HepG2 (cell line): ENCODE data around the gene MED13L. TPM values are rescaled to one million over a fixed set of nuclear protein-coding genes. Genes with fewer than 3 reads are reported as not detected.

Experiments used
- ATAC-seq: fragments of 200-7000 bp; cut with Tn5 transposase; 3 replicates; pipeline ENCODE4 v1.9.1; 2020; ENCODE audit warnings: mild to moderate bottlenecking, moderate library complexity
- BruUV-seq: library from RNA; stranded (reverse); fragments of 400-500 nt; replicated peaks from 2 replicates; lab custom pipeline; 2021; lab: Mats Ljungman, UMichigan
- CTCF ChIA-PET: fragments of 300-600 bp; formaldehyde crosslinking; extraction: SDS; loops from one replicate; lab custom pipeline; 2021; ENCODE audit warnings: low total read pairs, inconsistent platforms, low intra/inter-chr PET ratio; lab: Yijun Ruan, JAX
- POLR2A ChIA-PET: fragments of 350-600 bp; sonication (Branson Sonifier 250); formaldehyde crosslinking; loops from one replicate; lab custom pipeline; 2020; ENCODE audit warnings: antibody characterized with exemption, inconsistent platforms; lab: Yijun Ruan, JAX
- DNase-seq: peaks from one replicate; pipeline ENCODE4 v3.0.0-alpha.2; 2015; ENCODE audit warnings: low spot score
- FAIRE-seq: peaks from 3 replicates; lab custom pipeline; 2011; peaks lifted over from hg19 to GRCh38; lab: Jason Lieb, UNC
- H2AFZ ChIP-seq: one replicate; pipeline ENCODE4 v1.6.1; 2011; ENCODE audit warnings: low read length, inconsistent platforms
- H3K27ac ChIP-seq: fragments of 300-600 bp; 3 replicates; pipeline ENCODE4 v1.8.0; 2011; ENCODE audit warnings: mixed run types, mild to moderate bottlenecking, mixed read lengths, low read length, inconsistent platforms; ENCODE audit not compliant: insufficient read depth; ENCODE audit errors: extremely low read length
- H3K27me3 ChIP-seq, 2 experiments: fragments of 200-600 bp in 1 of 2; 2 replicates in 1 of 2; 3 replicates in 1 of 2; pipeline versions ENCODE4 v1.6.0 to v1.8.0; 2011; ENCODE audit warnings: low read length in 2 of 2, mild to moderate bottlenecking in 2 of 2, moderate library complexity in 2 of 2, inconsistent platforms in 1 of 2; ENCODE audit not compliant: insufficient read depth in 2 of 2, control insufficient read depth in 1 of 2
- H3K36me3 ChIP-seq, 2 experiments: fragments of 200-600 bp in 1 of 2; replicated peaks in 1 of 2; 2 replicates in 1 of 2; 3 replicates in 1 of 2; pipeline versions ENCODE4 v1.5.1 to v1.8.0; 2011; ENCODE audit warnings: low read length in 2 of 2, inconsistent platforms in 1 of 2; ENCODE audit not compliant: insufficient read depth in 2 of 2, control insufficient read depth in 1 of 2
- H3K4me1 ChIP-seq: 2 replicates; pipeline ENCODE4 v1.5.1; 2012; ENCODE audit warnings: low read length, inconsistent platforms; ENCODE audit not compliant: insufficient read depth
- H3K4me2 ChIP-seq: 2 replicates; pipeline ENCODE4 v1.6.0; 2011; ENCODE audit warnings: low read depth, low read length, inconsistent platforms
- H3K4me3 ChIP-seq, 3 experiments: fragments of 200-600 bp in 1 of 3; sonication (generic), shearing (Covaris generic) in 1 of 3; replicated peaks in 1 of 3; 2 replicates each; pipeline ENCODE4 v1.5.1; 2011 to 2016; ENCODE audit warnings: low read length in 3 of 3, inconsistent platforms in 2 of 3, low read depth in 2 of 3, mild to moderate bottlenecking in 2 of 3, control low read depth in 1 of 3, mixed read lengths in 1 of 3; ENCODE audit not compliant: insufficient read depth in 1 of 3
- H3K79me2 ChIP-seq: one replicate; pipeline ENCODE4 v1.6.1; 2011; ENCODE audit warnings: low read length, inconsistent platforms; ENCODE audit not compliant: insufficient read depth
- H3K9ac ChIP-seq: 2 replicates; pipeline ENCODE4 v1.6.0; 2011; ENCODE audit warnings: mild to moderate bottlenecking, low read depth, low read length, inconsistent platforms; ENCODE audit not compliant: insufficient read depth
- H3K9me3 ChIP-seq: 2 replicates; pipeline ENCODE4 v1.5.1; 2012; ENCODE audit warnings: mild to moderate bottlenecking, low read length
- H4K20me1 ChIP-seq: 2 replicates; pipeline ENCODE4 v1.6.0; 2011; ENCODE audit warnings: inconsistent platforms, mild to moderate bottlenecking, low read length, moderate library complexity; ENCODE audit not compliant: insufficient read depth
- HNF4A ChIP-seq: sonication (generic); formaldehyde crosslinking; IDR thresholded peaks from 2 replicates; pipeline ENCODE4 v1.4.0; 2020; ENCODE audit warnings: missing genetic modification reagents
- PLRG1 ChIP-seq: fragments of 450-650 bp; conservative IDR thresholded peaks from 2 replicates; pipeline ENCODE4 v1.6.1; 2016
- SMC3 ChIP-seq: IDR thresholded peaks from 2 replicates; pipeline ENCODE4 v1.6.1; 2011; ENCODE audit warnings: low read length, improper control_type of control experiment
- SOX6 ChIP-seq, 2 experiments: fragments of 450-650 bp in 1 of 2; sonication (generic) in 1 of 2; formaldehyde crosslinking in 1 of 2; IDR thresholded peaks; 2 replicates each; pipeline versions ENCODE4 v1.4.0 to v1.6.1; 2017 to 2020; ENCODE audit warnings: antibody characterized with exemption in 1 of 2, mild to moderate bottlenecking in 1 of 2, missing genetic modification reagents in 1 of 2
- ZBTB38 ChIP-seq: sonication (generic); formaldehyde crosslinking; IDR thresholded peaks from 2 replicates; pipeline ENCODE4 v1.5.1; 2020; ENCODE audit warnings: mild to moderate bottlenecking, missing genetic modification reagents
- ZNF256 ChIP-seq: sonication (generic); formaldehyde crosslinking; conservative IDR thresholded peaks from 2 replicates; pipeline ENCODE4 v1.4.0; 2020; ENCODE audit warnings: missing genetic modification reagents
- ZNF350 ChIP-seq: sonication (generic); formaldehyde crosslinking; IDR thresholded peaks from 2 replicates; pipeline ENCODE4 v1.4.0; 2020; ENCODE audit warnings: mild to moderate bottlenecking, low read depth, missing genetic modification reagents, borderline replicate concordance
- ZNF431 ChIP-seq: sonication (generic); formaldehyde crosslinking; IDR thresholded peaks from 2 replicates; pipeline ENCODE4 v1.9.0; 2022; ENCODE audit warnings: missing genetic modification reagents, low read depth, mild to moderate bottlenecking, borderline replicate concordance
- ZNF556 ChIP-seq: sonication (generic); formaldehyde crosslinking; IDR thresholded peaks from 2 replicates; pipeline ENCODE4 v1.4.0; 2020; ENCODE audit warnings: mild to moderate bottlenecking, missing genetic modification reagents, borderline replicate concordance
- WGBS: methylation state at CpG from one replicate; pipeline ENCODE4 v1.1.6; 2017; ENCODE audit warnings: low lambda C conversion rate; 5-methylcytosine and 5-hydroxymethylcytosine counted together
- in situ Hi-C: cut with HindIII; loops from 2 replicates; pipeline ENCODE4 v1.10.0; 2017; ENCODE audit warnings: low pct_unique_long_range_greater_than_20kb; ENCODE audit not compliant: extremely low pct_ligation_motif_present
- intact Hi-C: fragments of 100-400 bp; cut with micrococcal nuclease; formaldehyde crosslinking; loops from one replicate; pipeline ENCODE4 v1.10.0; 2022; ENCODE audit not compliant: unreplicated experiment
- polyA plus RNA-seq, 8 experiments: library from polyadenylated mRNA; depleted of rRNA in 3 of 8; stranded (reverse) in 7 of 8; unstranded in 1 of 8; fragments of >200 nt; fragmentation: Illumina TruSeq in 4 of 8; extraction: Trizol in 4 of 8; gene quantifications; 2 replicates each; pipeline versions ENCODE4 v1.2.1 to v1.2.3, GENCODE V29; 2011 to 2016; ENCODE audit warnings: low read depth in 4 of 8, missing spikeins in 1 of 8, mixed read lengths in 1 of 8; ENCODE audit not compliant: insufficient read depth in 1 of 8
- total RNA-seq, 5 experiments: library from RNA; depleted of rRNA; stranded (reverse); fragments of >200 nt; fragmentation: Illumina TruSeq; extraction: Trizol; gene quantifications; 2 replicates each; pipeline ENCODE4 v1.2.3, GENCODE V29; 2016; ENCODE audit warnings: low read depth in 1 of 5
- TF ChIP-seq, protein P1 (sequence below): sonication (generic); formaldehyde crosslinking; IDR thresholded peaks from 2 replicates; pipeline ENCODE4 v1.5.0; 2020; ENCODE audit warnings: mild to moderate bottlenecking, missing genetic modification reagents, moderate library complexity
- TF ChIP-seq, protein P2 (sequence below): sonication (generic); formaldehyde crosslinking; IDR thresholded peaks from 2 replicates; pipeline ENCODE4 v1.8.0; 2022; ENCODE audit warnings: missing genetic modification reagents, mild to moderate bottlenecking, borderline replicate concordance
- TF ChIP-seq, protein P3 (sequence below): sonication (generic); formaldehyde crosslinking; IDR thresholded peaks from 2 replicates; pipeline ENCODE4 v1.5.0; 2020; ENCODE audit warnings: mild to moderate bottlenecking, missing genetic modification reagents, borderline replicate concordance

MED13L gene
- total and polyA plus RNA-seq, 2 of the 13 experiments (the other 11 are each of a cell fraction or from before 2014, with no cell fraction given), result 24.8 to 38.9 TPM

DNA sequence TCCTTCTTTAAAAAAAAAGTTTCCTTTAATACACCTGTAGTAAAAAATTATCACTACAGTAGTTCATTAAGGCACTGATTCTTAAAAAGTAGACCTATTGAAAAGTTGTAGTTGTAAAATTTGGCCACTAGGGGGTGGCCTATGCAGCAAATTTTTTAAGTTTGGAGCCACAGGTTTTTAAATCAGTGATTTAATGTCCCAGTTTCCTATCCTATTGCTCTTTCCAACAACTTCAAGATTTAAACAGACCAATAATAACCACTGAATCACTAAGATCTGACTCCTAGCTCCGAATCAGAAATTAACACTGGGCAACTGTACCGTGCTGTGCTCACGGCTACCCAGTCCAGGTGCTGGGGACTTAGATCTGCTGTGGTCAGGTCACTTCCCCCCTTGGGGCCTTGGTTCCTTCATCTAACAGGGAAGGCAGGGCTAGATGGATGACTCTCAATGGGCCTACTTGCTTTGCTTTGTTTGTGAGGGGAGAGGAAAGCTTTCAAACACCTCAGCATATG is 279.3 kb downstream of the MED13L start:
- FAIRE-seq (peak; percentile 32), ATAC-seq (no peak), DNase-seq (peak; percentile 24)
- Histone ChIP-seq H3K4me3 (no peak overlapping the region), H3K9ac (no peak overlapping the region), H2AFZ (no peak overlapping the region), H4K20me1 (no peaks in the 10 kb centered on the region), H3K27me3 (no peaks in the 10 kb centered on the region), H3K4me1 (no peaks in the 10 kb centered on the region), H3K36me3 (peaks cover 10 to 39% of the 10 kb centered on the region in 2 experiments), H3K4me2 (no peak overlapping the region), H3K9me3 (no peaks in the 10 kb centered on the region), H3K27ac (no peak overlapping the region), H3K79me2 (no peaks in the 10 kb centered on the region)
- no TSS peak for BruUV-seq
- POLR2A ChIA-PET, result no interaction called here
- CTCF ChIA-PET, result interaction anchor here (1.8 kb wide), 1 partner anchor 238 kb away, joined by 13 read pairs; no protein-coding TSS in a partner anchor
- intact Hi-C loops (loop anchor here (5.0 to 10.0 kb wide), 3 partner anchors 239 to 697 kb away; no protein-coding TSS in a partner anchor), in situ Hi-C loops (loop anchor here (10.0 kb wide), 2 partner anchors 237 to 597 kb away; no protein-coding TSS in a partner anchor)
- WGBS, result 73% methylated on average over 3 of the region's 3 CpGs
- TF ChIP-seq SOX6 (IDR thresholded peaks at IDR 0.05) (no peak), SOX6 (CRISPR knock-in tag; IDR thresholded peaks at IDR 0.05) (no peak), ZBTB38 (CRISPR knock-in tag) (no peak), SMC3 (peak; percentile 45), ZNF556 (CRISPR knock-in tag) (no peak), HNF4A (CRISPR knock-in tag) (no peak), ZNF431 (CRISPR knock-in tag) (no peak), ZNF256 (CRISPR knock-in tag) (no peak), ZNF350 (CRISPR knock-in tag) (no peak), PLRG1 (no peak)
- TF ChIP-seq, protein P1, sequence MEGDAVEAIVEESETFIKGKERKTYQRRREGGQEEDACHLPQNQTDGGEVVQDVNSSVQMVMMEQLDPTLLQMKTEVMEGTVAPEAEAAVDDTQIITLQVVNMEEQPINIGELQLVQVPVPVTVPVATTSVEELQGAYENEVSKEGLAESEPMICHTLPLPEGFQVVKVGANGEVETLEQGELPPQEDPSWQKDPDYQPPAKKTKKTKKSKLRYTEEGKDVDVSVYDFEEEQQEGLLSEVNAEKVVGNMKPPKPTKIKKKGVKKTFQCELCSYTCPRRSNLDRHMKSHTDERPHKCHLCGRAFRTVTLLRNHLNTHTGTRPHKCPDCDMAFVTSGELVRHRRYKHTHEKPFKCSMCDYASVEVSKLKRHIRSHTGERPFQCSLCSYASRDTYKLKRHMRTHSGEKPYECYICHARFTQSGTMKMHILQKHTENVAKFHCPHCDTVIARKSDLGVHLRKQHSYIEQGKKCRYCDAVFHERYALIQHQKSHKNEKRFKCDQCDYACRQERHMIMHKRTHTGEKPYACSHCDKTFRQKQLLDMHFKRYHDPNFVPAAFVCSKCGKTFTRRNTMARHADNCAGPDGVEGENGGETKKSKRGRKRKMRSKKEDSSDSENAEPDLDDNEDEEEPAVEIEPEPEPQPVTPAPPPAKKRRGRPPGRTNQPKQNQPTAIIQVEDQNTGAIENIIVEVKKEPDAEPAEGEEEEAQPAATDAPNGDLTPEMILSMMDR (CRISPR knock-in tag), result peak; percentile 52; the same call in 1 of the 2 replicates
- TF ChIP-seq, protein P2, sequence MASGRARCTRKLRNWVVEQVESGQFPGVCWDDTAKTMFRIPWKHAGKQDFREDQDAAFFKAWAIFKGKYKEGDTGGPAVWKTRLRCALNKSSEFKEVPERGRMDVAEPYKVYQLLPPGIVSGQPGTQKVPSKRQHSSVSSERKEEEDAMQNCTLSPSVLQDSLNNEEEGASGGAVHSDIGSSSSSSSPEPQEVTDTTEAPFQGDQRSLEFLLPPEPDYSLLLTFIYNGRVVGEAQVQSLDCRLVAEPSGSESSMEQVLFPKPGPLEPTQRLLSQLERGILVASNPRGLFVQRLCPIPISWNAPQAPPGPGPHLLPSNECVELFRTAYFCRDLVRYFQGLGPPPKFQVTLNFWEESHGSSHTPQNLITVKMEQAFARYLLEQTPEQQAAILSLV (CRISPR knock-in tag), result no peak
- TF ChIP-seq, protein P3, sequence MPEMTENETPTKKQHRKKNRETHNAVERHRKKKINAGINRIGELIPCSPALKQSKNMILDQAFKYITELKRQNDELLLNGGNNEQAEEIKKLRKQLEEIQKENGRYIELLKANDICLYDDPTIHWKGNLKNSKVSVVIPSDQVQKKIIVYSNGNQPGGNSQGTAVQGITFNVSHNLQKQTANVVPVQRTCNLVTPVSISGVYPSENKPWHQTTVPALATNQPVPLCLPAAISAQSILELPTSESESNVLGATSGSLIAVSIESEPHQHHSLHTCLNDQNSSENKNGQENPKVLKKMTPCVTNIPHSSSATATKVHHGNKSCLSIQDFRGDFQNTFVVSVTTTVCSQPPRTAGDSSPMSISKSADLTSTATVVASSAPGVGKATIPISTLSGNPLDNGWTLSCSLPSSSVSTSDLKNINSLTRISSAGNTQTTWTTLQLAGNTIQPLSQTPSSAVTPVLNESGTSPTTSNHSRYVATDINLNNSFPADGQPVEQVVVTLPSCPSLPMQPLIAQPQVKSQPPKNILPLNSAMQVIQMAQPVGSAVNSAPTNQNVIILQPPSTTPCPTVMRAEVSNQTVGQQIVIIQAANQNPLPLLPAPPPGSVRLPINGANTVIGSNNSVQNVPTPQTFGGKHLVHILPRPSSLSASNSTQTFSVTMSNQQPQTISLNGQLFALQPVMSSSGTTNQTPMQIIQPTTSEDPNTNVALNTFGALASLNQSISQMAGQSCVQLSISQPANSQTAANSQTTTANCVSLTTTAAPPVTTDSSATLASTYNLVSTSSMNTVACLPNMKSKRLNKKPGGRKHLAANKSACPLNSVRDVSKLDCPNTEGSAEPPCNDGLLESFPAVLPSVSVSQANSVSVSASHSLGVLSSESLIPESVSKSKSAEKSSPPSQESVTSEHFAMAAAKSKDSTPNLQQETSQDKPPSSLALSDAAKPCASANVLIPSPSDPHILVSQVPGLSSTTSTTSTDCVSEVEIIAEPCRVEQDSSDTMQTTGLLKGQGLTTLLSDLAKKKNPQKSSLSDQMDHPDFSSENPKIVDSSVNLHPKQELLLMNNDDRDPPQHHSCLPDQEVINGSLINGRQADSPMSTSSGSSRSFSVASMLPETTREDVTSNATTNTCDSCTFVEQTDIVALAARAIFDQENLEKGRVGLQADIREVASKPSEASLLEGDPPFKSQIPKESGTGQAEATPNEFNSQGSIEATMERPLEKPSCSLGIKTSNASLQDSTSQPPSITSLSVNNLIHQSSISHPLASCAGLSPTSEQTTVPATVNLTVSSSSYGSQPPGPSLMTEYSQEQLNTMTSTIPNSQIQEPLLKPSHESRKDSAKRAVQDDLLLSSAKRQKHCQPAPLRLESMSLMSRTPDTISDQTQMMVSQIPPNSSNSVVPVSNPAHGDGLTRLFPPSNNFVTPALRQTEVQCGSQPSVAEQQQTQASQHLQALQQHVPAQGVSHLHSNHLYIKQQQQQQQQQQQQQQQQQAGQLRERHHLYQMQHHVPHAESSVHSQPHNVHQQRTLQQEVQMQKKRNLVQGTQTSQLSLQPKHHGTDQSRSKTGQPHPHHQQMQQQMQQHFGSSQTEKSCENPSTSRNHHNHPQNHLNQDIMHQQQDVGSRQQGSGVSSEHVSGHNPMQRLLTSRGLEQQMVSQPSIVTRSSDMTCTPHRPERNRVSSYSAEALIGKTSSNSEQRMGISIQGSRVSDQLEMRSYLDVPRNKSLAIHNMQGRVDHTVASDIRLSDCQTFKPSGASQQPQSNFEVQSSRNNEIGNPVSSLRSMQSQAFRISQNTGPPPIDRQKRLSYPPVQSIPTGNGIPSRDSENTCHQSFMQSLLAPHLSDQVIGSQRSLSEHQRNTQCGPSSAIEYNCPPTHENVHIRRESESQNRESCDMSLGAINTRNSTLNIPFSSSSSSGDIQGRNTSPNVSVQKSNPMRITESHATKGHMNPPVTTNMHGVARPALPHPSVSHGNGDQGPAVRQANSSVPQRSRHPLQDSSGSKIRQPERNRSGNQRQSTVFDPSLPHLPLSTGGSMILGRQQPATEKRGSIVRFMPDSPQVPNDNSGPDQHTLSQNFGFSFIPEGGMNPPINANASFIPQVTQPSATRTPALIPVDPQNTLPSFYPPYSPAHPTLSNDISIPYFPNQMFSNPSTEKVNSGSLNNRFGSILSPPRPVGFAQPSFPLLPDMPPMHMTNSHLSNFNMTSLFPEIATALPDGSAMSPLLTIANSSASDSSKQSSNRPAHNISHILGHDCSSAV (CRISPR knock-in tag), result no peak
